AG09309 (cell line): ENCODE measurements around the gene MED17.

Experiments
- DNase-seq: peaks from one replicate; pipeline ENCODE4 v3.0.0-alpha.2; 2010; ENCODE audit warnings: low read depth
- H3K4me3 ChIP-seq: 2 replicates; pipeline ENCODE4 v1.5.1; 2011; ENCODE audit warnings: mild to moderate bottlenecking, low read depth, low read length, moderate library complexity; ENCODE audit not compliant: control insufficient read depth
- CTCF ChIP-seq: IDR thresholded peaks from 2 replicates; pipeline ENCODE4 v1.5.1; 2011; ENCODE audit warnings: mild to moderate bottlenecking, low read depth, low read length, inconsistent platforms; ENCODE audit not compliant: insufficient read depth, control insufficient read depth; ENCODE audit errors: missing control alignments

MED17 gene

GRCh38 chr11:93857413-93858120 is 73.5 kb downstream of the MED17 start:
- no peak for TF ChIP-seq CTCF
- H3K4me3 ChIP-seq = no peak overlapping the region
- DNase-seq = no peak

GRCh38 chr11:93858121-93858775 is 74.2 kb downstream of the MED17 start:
- no peak for TF ChIP-seq CTCF
- no peak for DNase-seq
- H3K4me3 ChIP-seq = no peak overlapping the region

GRCh38 chr11:93861808-93862207 is 77.7 kb downstream of the MED17 start:
- H3K4me3 ChIP-seq = no peak overlapping the region
- DNase-seq = no peak
- no peak for TF ChIP-seq CTCF
